Activated gamma-delta T cell treated with anti-CD3 and anti-CD28 coated beads, Interleukin-2, amount 50 U/mL, for 16 hours (primary cell): ENCODE results near the gene ANO7.

Source experiments
- DNase-seq: peaks from one replicate; pipeline ENCODE4 v3.0.0-alpha.2; 2020; ENCODE audit warnings: low read depth

ANO7 gene

DNA sequence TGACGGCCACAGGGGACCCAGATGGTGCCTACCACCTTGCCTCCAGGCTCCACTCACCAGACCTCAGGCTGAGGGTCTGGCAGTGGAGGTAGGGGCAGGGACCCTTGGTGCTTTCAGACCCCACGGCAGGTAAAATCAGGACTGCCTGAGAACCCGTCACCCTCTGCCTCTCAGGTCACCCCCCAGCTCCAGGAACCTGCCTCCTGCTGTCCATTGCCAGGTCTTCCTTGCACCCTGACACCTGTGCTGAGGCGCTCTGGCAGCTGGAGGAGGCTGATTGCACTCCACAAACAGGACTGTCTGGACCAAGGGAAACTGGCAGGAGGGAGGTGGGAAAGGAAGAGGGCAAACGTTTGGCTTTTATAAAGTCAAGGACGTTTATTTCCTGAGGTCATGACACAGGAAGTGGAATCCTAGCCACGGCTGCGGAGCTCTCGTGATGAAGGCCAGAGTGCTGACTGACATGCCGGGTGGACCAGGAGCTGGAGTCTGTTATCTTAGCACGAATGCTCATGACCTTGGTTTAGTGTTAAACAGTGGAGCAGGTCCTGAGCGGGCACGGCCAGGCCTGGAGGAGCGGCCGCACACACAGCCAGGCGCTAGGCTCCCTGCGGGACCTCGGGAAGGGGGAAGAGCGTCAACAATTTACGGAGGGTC lies 40.5 kb downstream of the ANO7 start:
- DNase-seq = no peak

DNA sequence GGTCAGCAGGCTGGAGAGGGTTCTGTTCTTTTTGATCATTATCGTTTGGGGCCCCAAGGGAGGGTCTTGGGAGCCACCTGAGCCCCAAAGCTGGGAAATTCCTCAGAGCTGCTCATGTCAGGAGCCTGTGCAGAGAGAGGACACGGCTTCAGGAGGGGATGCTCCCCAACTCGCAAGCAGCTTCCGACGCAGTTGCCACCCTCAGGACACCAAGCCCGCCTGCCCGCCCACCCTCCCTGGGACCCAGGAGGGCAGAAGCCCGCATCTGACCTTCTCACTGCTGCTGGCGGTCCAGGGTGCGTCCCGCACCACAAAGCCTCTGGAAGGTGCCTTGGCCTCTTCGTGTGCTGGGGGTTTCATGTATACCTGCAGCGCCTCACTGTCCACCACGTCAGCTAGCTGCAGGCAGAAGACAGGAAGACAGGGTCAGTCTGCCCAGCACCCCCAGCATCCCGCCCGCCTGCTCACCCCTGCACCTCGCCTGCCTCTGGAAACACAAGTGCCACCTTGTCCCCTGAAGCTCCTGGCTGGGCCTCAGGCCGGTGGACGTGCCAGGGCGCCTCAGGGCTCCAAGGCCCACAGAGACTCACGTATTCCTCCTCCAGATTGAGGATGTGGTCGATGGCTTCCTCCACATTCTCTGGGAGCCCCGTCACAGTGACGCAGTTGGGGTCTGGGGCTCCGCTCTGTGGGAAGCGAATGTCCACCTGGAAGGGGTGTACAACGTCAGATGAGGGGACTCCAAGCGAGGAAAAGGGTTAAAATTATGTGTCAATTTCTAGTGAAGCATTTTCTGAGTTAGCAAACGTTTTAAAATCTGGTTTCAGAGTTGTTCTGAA lies 41.3 kb downstream of the ANO7 start:
- no peak for DNase-seq

DNA sequence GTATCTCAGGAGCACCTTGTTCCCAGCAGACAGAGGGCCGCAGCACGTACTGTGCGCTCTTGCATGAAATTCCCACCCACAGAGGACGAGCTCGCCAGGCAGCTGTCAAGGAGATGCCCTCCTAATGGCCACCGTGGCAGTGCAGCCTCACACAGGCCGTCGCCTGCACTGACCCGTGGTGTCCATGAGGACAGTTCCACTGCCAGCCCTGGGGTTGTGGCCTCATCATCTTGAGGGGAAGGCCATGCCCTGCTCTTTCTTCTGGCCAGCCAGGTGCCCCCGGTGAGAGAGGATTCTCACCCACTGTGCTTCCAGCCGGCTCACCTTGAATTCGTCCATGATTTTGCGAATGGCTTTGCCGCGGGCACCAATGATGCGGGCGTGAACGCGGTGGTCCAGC lies 42.0 kb downstream of the ANO7 start:
- no peak for DNase-seq

DNA sequence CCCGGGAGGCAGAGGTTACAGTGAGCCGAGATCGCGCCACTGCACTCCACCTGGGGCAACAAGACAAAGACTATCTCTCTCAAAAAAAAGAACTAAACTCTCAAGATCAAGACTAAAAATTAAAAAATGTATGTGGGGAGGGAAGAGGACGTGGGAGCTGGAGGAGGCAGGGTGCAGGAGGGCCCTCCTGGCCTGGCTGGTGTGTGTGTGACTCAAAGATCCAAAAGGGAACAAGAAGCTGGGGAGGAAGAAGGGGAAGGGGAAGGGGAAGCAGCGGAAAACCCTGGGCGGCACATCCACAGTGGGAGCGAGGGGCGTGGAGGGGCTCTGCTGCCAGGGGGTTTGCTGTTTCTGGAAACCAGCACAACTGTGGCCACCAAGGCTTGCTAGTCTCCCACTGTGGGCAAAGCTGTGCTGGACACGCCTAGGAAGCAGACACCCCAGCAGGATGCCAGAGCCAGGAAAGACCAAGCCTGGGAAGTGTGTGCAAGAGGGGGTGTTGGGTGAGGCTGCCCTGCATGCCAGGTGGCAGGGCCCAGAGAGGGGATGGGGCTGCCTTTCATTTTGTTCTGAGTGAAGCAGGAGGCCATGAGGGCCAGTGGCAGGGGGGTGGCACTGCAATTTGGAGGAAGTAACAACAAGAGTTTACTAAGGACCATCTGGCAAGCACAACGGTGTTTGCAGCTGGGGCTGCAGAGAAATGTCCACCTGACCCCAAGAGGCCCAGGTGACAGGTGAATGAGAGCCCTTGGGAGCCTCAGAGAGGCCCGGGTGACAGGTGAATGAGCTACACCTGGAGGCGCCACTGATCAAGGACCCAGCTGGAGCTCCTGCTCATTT lies 44.5 kb downstream of the ANO7 start:
- DNase-seq = no peak

DNA sequence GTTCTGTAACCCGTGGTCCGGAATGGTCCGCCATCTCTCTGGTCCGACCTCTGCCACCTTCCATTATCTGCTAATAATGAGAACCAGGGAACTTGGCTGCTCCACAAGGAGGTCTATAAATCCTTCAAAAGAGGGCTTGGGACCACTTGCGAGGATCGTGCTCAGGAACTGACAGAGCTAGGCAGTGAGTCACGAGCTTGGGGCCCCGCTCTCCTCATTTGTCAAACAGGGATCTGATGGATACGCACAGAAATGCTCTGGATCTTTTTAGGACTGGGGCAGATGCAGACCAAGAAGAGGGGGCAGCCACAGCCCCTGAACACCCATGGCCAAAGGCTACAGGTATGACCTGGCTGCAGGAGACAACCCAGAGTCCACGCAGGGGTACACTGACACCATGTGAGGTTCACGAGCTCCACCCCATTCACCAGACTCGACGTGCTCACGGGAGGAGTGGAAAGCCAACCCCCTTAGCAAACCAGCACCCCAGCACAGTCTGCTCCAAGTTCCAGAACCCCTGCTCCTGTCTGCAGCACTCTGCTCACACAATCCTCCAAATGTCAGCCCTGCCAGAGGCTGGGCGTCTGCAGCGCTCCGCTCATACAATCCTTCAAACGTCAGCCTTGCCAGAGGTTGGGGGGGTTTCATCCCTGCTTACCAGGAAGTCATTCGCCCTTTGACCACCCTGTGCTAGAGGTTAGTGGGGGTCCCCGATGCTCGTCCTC lies 45.8 kb downstream of the ANO7 start:
- no peak for DNase-seq

DNA sequence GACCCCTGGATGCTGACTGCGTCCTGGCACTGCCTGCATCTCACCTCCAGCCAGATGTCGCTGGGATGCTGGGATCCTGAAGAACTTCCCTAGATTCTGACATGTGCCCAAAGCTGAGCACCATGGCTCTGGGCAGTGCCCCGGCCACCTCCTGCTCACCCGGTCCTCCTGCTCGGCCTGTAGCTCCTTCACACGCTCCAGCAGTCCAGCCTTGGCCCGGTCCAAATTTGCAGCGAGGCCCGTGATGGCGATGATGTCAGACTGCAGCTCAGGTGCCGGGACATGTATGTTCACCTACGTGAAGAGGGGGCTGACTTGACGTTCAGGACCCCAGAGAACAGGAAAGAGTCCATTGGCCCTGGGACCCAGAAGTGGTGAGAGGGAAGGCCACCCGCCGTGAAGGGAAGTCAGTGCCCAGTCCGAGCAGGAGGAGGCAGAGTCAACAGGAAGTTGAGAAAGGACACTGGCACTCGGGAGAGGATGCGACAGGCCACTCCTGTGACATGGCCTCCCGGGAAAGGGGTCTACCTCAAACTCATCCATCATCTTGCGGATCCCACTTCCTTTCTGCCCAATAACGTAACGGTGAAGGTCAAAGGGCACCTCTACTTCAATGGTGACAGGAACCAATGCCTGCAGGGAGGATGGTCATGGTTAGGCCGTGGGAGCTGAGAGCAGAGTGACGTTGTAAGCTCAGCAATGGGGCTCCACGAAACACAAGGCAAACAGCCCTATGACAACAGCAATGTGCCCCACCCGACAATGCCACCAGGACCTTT lies 46.7 kb downstream of the ANO7 start:
- no peak for DNase-seq

DNA sequence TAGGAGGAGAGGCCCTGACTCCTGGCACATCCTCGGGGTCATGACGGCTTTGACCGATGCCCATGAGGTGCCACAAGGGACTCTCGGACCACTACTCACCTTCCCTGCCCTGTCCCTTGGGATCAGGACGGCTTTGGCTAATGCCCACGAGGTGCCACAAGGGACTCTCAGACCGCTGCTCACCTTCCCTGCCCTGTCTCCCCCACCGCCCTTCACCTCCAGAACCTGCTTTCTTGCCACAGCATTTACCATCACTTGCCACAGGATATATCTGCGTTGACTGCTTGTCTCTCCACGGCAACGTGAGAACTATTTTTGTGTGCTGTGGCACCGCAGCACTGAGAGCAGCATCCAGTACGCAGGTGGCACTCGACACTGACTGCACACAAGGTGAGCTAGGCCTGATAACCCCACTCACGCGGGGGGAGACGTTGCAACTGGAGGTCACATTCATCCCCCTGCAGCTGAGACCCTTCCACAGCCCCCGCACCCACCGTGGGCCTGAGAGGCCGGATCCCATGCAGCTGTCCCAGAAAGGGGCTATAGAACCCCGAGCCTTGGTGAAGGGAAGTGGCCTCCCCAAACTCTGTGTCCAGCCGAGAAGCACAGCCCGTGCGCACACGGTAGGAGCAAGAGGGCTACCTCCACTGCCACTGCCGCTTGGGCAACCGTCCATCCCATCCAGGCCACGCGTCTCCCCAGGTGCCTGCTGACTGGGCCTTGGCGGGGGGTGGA lies 47.5 kb downstream of the ANO7 start:
- DNase-seq = no peak

DNA sequence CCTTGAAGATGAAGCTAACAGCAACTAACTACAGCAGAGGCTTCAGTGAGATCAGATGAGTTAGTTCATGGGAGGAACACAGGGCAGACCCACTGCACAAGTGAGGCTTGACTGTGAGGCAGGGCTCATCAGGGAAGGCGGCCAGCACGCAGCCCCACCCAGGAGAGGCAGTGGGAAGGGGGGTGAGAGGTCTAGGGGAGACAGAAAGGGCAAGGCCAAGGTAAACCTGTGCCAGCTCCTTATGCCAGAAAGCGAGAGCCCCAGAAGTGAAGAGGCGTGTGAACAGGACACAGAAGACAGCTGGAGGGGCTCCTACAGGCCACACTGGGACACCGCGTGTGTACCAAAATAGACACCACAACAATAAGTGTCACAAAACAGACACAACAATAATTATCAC lies 48.6 kb downstream of the ANO7 start:
- no peak for DNase-seq

DNA sequence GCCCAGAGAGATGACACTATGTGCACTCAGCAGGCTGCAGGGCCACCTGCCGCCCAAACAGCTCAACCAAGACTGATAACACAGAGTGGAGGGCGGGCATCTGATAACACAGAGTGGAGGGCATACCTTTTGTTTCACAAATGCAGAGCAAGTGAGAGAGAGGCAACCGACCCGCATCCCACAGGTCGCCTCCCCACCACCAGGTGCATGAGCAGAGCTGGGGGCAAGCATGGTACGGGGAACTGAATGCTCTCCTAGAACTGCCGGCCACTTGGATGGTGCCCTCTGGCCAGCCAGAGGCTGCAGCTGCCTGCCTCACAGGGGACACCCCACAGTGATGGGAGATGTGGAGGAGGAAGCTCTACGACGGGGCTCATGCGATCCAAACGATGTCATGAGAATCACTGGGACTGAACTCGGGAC lies 49.5 kb downstream of the ANO7 start:
- no peak for DNase-seq

DNA sequence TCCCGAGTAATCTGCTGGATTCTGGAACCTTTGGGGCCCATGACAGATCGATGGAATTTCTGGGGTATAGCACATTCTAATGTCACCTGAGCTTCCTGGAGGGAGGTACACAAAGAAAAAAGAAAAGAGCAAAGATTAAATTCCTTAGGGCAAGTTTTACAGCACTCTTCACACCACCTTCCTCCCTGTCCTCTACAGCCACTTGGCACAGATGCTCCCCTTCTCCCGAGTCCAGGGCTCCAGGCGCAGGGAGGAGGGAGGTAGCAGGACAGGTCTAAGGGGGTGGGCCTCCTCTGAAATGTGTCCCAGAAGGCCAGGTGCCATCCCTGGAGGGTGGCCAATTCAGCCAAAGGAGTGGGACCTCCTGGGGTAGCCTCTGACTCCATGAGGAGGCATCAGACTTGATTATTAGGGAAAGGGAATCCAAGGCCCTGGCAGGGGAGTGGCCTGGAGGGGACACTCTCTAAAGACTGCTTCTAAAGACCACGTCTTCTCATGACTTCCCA lies 50.3 kb downstream of the ANO7 start:
- no peak for DNase-seq

DNA sequence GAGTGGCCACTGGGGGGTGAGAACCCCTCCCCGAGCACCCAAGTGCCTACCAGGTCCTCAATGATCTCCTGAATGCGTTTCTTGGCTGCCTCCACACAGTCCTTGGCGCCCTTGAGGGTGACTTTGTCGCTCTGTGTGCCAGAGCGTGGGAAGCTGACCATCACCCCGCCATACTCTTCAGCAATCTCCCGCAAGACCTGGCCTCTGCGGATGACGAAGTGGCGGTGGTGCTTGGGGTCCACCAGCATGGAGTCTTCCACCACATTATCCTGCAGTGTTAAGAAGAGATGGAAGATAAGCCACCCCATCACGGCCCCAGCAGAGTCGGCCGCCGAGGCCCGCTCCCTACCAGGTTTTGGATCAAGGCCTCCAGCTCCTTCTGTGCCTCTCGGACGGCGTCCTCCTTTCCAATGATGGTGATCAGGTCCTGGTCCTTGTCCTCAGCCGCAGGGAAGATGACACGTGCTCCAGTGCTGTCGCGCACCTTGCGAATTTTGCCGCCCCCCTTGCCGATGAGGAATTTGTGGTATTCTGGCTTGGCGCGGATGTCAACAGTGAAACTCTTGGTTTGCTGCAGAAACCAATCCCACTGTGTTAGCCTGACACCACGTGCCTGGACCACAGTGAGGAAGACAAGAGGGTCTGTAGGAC lies 51.2 kb downstream of the ANO7 start:
- no peak for DNase-seq

DNA sequence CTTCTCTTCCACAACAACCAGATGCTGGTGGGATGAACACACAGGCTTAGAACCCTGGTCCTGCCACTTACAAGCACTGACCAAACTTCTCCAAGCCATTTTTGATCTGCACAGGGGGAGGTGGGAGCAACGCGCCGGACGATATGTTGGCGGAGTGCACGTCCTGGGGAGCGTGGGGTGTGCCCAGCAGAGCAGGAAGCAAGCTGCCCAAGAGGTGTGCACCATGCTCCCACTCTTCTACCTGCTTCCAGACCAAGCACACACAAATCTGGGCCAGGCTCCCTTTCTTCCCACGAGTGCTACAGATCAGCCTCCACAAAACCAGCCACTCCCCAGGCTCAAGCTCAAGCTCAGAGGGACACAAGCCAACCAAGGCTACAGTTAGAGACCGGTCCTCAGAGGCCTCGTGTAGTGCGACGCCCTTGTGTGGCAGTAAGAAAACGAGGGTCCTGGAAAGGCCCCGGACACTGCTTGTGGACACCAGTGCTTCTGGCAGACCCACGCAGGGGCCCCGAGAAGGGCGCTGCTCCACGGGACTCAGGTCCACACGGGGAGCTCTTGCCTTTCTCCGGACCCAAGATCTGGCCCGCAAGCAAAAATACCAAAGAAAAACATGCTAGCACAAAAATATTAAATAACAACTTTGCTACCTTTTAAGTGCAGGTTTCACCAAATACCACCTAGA lies 52.0 kb downstream of the ANO7 start:
- DNase-seq = no peak

DNA sequence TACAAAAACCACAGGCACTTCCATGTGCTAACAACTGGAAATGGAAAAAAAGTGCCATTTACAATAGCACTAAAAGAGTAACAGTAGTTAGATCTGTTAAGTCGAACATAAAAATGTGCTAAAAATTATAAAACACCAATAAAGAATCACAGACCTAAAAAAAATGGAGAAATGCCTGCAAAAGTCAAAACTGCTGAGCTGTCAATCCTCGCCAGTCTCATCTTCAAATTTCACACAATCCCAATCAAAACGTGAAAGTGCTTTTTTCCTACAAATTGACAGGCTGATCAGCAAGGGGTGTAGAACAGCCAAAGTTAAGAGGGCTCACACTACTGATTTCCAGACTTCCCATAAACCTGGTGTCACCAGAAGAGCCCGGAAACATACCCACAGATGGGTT lies 53.2 kb downstream of the ANO7 start:
- DNase-seq = no peak

DNA sequence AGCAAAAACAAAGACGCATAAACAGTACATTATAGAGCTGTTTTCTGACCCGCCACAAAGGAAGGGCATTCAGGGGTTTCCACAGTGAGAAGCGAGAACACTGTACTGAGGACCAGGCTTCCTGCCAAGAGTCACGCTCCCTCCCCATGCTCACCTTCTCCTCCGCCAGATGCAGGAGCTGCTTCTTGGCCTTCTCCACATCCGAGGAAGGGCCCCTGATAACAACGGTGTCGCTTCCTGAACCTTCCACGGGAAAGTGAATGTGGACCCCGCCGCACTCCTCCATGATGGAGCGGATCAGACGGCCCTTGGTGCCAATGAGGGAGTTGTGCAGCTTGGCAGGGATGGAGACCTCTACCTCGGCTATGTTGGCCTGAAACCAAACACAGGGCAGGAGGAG lies 53.8 kb downstream of the ANO7 start:
- no peak for DNase-seq

DNA sequence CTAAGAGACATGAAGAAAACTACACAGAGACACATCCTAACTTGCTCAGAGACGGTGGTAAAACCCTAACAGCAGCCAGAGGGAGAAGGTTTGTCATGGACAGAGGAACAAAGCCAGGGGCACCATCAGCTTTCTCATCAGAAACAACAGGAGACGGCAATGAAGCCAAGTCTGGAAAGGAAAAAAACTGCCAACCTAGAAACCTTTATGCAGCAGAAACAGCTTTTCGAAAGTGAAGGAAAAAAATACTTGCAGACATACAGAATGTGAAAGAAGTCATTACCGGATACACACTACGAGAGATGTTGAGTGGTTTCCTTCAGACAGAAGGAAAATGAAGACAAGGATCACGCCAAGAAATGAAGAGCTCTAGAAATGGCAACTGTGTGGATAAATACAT lies 55.9 kb downstream of the ANO7 start:
- DNase-seq = no peak

DNA sequence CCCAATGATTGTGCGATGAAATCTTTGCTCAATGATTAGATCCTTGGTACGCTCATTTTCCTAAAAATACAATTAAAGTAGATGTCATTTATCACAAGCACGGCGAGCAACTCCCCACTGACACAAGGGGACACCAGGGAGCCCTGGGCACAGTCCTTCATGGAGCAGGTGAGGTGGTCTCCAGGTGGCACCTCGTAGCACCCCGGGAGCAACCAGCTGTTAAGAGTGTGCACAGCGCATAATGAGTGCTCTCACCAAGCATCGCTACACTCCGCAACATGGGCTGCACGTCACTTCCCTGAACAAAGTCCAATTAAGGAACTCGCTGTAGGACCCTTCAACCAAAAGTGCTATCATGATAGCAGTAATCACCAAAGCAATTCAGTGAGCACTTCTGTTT lies 59.8 kb downstream of the ANO7 start:
- no peak for DNase-seq

DNA sequence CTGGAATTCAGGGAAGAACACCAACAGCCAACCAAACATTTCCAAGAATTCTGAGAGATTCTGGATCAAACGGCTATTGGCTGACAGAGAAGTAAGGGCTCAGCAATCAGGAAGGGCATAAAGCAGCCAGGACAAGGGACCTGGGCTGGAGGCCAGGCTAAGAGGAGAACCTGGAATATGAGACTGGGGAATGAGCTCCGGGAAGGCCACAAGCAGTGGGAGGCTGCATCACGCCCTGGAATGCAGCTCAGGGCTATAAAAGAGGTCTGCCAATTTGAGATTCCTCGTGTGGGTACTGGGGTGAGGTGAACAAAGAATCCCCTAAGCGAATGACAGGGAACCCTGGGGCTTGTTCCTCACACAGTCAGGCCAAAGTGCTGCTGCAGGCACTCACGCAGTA lies 60.4 kb downstream of the ANO7 start:
- DNase-seq = no peak

DNA sequence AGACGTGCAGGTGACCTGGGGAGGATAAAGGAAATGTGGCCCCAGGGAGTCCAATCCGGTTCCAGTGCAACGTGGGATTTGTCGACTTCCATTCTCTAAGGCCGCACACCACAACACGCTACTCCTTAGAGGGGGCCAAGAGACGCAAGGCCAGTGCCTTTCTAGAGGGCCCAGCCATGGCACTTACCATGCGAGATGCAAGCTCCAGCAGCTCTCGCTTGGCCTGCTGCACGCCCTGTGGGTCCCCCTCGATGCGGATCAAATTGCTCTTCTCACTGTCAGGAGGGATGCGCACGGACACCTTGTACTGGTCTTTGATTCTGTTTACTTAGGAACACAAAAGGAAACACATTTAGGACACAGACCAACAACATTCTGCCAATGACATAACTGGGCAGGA lies 61.2 kb downstream of the ANO7 start:
- DNase-seq = no peak

DNA sequence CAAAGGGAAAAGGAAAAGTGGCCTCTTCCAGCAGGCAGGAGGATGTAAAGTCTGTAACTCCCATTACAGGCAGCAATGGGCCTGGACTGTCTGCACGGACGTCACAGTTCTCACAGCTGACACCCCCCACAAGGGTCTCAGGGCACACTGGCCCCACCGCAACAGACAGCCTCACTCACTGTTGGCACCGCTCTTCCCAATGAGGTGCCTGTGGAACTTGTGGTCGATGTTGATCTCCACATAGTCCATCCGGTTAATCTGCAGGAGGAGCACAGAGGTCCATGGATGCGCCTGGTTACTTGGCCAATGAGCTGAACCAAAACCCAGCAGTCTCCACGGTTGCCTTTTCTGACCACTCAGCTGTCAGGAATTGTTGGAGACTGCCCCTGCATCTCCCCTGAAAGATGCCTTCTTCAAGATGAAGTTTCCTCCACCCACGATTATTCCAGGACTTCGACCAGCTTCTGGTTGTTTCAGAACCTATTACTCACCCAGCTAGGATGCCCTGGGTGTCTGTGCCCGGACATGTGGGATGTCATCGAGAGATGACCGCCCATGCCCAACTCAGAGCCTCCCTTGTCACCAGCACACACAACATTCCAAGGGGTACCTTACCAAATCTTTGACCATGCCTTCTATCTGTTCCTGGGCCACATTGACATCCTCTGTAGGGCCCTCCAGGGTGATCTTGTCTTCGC lies 64.5 kb downstream of the ANO7 start:
- DNase-seq = no peak
